NK-92 treated with Interleukin-12 subunit alpha and Interleukin-12 subunit beta, amount 100 ng/mL, for 24 hours (cell line): ENCODE data around the gene NT5DC1.
"Not testable (repeated sequence)": the region's sequence is repeated elsewhere in the genome, so short reads cannot be mapped to it uniquely, and the experiment has no call there.

Source experiments
- DNase-seq: peaks from one replicate; lab custom pipeline; 2025; lab: John Stamatoyannopoulos, UW

The NT5DC1 gene

GRCh38 chr6:116090251-116090650 is 10.4 kb upstream of the NT5DC1 start:
- DNase-seq = no peak

- DNase-seq = no peak
These were observed 6.6 kb upstream of the NT5DC1 start for GRCh38 chr6:116094041-116094440.

GRCh38 chr6:116096048-116096759 is 4.4 kb upstream of the NT5DC1 start:
- not testable (repeated sequence) for DNase-seq

- DNase-seq = no peak
These were observed 3.5 kb upstream of the NT5DC1 start for GRCh38 chr6:116096979-116097816.

- DNase-seq = no peak
These were observed 1.6 kb upstream of the NT5DC1 start for GRCh38 chr6:116099036-116099435.

- DNase-seq = no peak
These were observed 657 bp downstream of the NT5DC1 start for GRCh38 chr6:116101302-116101718.

GRCh38 chr6:116101790-116102189 is 1.1 kb downstream of the NT5DC1 start:
- DNase-seq = no peak

GRCh38 chr6:116102873-116103272 is 2.2 kb downstream of the NT5DC1 start:
- DNase-seq = no peak

GRCh38 chr6:116104636-116105035 is 4.0 kb downstream of the NT5DC1 start:
- no peak for DNase-seq

GRCh38 chr6:116105247-116105646 is 4.6 kb downstream of the NT5DC1 start:
- DNase-seq = no peak

- no peak for DNase-seq
These were observed 5.5 kb downstream of the NT5DC1 start for GRCh38 chr6:116106146-116106545.

- no peak for DNase-seq
These were observed 8.2 kb downstream of the NT5DC1 start for GRCh38 chr6:116108836-116109235.

- DNase-seq = no peak
These were observed 11.2 kb downstream of the NT5DC1 start for GRCh38 chr6:116111552-116112528.

GRCh38 chr6:116113386-116113785 is 12.7 kb downstream of the NT5DC1 start:
- DNase-seq = no peak

GRCh38 chr6:116115781-116116180 is 15.1 kb downstream of the NT5DC1 start:
- DNase-seq = no peak

GRCh38 chr6:116118608-116119007 is 18.0 kb downstream of the NT5DC1 start:
- peak; percentile 7 for DNase-seq

- DNase-seq = no peak
These were observed 19.8 kb downstream of the NT5DC1 start for GRCh38 chr6:116120430-116120829.

GRCh38 chr6:116126032-116126431 is 25.4 kb downstream of the NT5DC1 start, which contains the start of gene COL10A1:
COL10A1 (minus strand) TSS chr6:116126132; CDS start chr6:116125492, 640 bp downstream.
- DNase-seq = no peak

- DNase-seq = no peak
These were observed 27.3 kb downstream of the NT5DC1 start for GRCh38 chr6:116127771-116128493.

- DNase-seq = no peak
These were observed 32.8 kb downstream of the NT5DC1 start for GRCh38 chr6:116133453-116133852.

GRCh38 chr6:116136373-116136772 is 35.7 kb downstream of the NT5DC1 start:
- DNase-seq = no peak
